Stomach (tissue), 4 donors: ENCODE measurements around the gene DDC.
A peak's percentile ranks its signal among the peaks of the same experiment; 100 is the strongest.

Experiments
- EP300 ChIP-seq: sonication (generic); formaldehyde crosslinking; IDR thresholded peaks from one replicate; pipeline ENCODE4 v1.6.1; 2017; ENCODE audit warnings: antibody characterized with exemption
- POLR2A ChIP-seq, 4 donors: fragments of 450-650 bp; IDR thresholded peaks; one replicate each; pipeline ENCODE4 v1.6.1; 2016; ENCODE audit warnings: antibody characterized with exemption in 4 of 4, control low read depth in 2 of 4, mild to moderate bottlenecking in 1 of 4, moderate library complexity in 1 of 4
- POLR2AphosphoS5 ChIP-seq, 3 donors: sonication (generic); formaldehyde crosslinking; IDR thresholded peaks; one replicate each; pipeline ENCODE4 v1.6.1; 2016; ENCODE audit warnings: antibody characterized with exemption in 3 of 3
- TF ChIP-seq, protein P1 (sequence below), 7 experiments: fragments of 450-650 bp in 4 of 7; fragments of 200-600 bp in 3 of 7; sonication (generic) in 3 of 7; IDR thresholded peaks; one replicate each; pipeline ENCODE4 v1.5.1; 2016 to 2019; ENCODE audit warnings: antibody characterized with exemption in 7 of 7, control low read depth in 2 of 7, mild to moderate bottlenecking in 1 of 7

DNA sequence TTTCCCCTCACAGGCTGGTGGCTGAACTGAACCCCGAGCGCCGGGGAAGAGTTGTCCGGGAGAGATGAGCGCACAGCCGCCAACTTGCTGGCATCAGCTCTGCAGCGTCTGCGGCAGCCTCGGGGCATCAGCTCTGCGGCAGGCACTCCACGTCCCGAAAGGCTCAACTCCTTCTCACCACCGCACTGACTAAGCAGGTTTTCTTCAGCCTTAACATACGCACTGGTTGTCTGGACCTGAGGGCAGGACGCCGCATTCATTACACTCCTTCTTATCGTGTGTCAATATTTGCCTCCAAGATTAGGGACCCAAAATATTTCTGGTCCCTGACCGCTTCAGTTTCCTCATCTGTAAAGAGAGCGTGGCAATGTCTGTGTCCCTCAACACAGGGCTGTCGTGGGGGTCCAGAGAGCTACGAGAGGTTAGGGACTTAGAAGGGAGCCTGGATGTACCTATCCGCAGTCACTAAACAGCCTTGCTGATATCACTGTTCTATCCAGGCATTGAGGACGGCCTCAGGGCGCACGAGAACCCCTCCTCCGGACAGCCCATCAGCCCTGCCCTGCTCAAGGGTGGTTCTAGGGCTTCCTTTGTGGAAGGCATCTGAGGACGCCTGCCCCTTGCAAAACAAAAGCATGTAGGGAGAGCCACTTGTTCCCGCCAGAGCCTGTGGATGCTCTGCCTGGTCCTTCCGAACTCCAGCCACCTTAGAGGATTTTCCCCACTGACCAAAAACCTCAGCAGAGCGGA lies 72.3 kb downstream of the DDC start:
- TF ChIP-seq, protein P1, sequence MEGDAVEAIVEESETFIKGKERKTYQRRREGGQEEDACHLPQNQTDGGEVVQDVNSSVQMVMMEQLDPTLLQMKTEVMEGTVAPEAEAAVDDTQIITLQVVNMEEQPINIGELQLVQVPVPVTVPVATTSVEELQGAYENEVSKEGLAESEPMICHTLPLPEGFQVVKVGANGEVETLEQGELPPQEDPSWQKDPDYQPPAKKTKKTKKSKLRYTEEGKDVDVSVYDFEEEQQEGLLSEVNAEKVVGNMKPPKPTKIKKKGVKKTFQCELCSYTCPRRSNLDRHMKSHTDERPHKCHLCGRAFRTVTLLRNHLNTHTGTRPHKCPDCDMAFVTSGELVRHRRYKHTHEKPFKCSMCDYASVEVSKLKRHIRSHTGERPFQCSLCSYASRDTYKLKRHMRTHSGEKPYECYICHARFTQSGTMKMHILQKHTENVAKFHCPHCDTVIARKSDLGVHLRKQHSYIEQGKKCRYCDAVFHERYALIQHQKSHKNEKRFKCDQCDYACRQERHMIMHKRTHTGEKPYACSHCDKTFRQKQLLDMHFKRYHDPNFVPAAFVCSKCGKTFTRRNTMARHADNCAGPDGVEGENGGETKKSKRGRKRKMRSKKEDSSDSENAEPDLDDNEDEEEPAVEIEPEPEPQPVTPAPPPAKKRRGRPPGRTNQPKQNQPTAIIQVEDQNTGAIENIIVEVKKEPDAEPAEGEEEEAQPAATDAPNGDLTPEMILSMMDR (IDR thresholded peaks at IDR 0.05), result no peak
- no peak for TF ChIP-seq POLR2A (IDR thresholded peaks at IDR 0.05)
- TF ChIP-seq POLR2AphosphoS5 (IDR thresholded peaks at IDR 0.05), result peak in 1 of 3 donors; percentile 9
- TF ChIP-seq EP300, result no peak
